ENCODE data around the gene DNM3. TPM values are rescaled to one million over a fixed set of nuclear protein-coding genes. Genes with fewer than 3 reads are reported as not detected.

The DNM3 gene
- total and polyA plus RNA-seq, 2 donors (not counting 3 experiments of a cell fraction or from before 2014, with no cell fraction given) = 1.4 to 2.5 TPM

GRCh38 chr1:172169836-172170235 is 328.5 kb downstream of the DNM3 start:
- no peaks in the 10 kb centered on the region for H3K27me3 ChIP-seq (ENCODE audit: control insufficient read depth in 2 of 2, insufficient read depth in 2 of 2, low read length in 2 of 2)
- intact Hi-C loops (cut with micrococcal nuclease) (no loop called here), dilution Hi-C loops (cut with MboI; ENCODE audit: extremely low pct_ligation_motif_present, low sequenced_read_pairs) (no loop called here)
- POLR2A ChIA-PET = no interaction called here
- no peak overlapping the region for H2AFZ ChIP-seq (ENCODE audit: low read depth, low read length)
- H4K20me1 ChIP-seq (replicated peaks; ENCODE audit: control insufficient read depth, extremely low read depth, insufficient read depth, low read length) = no peaks in the 10 kb centered on the region
- H3K4me3 ChIP-seq (replicated peaks in 1 of 3; ENCODE audit: insufficient read depth in 1 of 3, low read depth in 1 of 3, low read length in 3 of 3) = no peak overlapping the region
- H3K27ac ChIP-seq (ENCODE audit: insufficient read depth, low read depth, low read length) = no peak overlapping the region
- no peaks in the 10 kb centered on the region for H3K4me1 ChIP-seq (ENCODE audit: control insufficient read depth, extremely low read depth, insufficient read depth, low read length)
- no peaks in the 10 kb centered on the region for H3K36me3 ChIP-seq (ENCODE audit: control insufficient read depth in 2 of 2, extremely low read depth in 1 of 2, insufficient read depth in 2 of 2, low read length in 2 of 2)
- CTCF ChIA-PET = no interaction called here
- TF ChIP-seq MYC (IDR thresholded peaks at IDR 0.05; ENCODE audit: low read depth, low read length) (no peak), EZH2 (IDR thresholded peaks at IDR 0.05; ENCODE audit: borderline replicate concordance, low read depth, low read length, severe bottlenecking) (no peak), POLR2AphosphoS5 (IDR thresholded peaks at IDR 0.05; ENCODE audit: insufficient read depth, low read depth, low read length) (no peak), POLR2A (IDR thresholded peaks at IDR 0.05; ENCODE audit: low read depth, low read length) (no peak), JUN (IDR thresholded peaks at IDR 0.05; ENCODE audit: borderline replicate concordance, insufficient read depth, insufficient read length, low read depth) (no peak), MAX (IDR thresholded peaks at IDR 0.05; ENCODE audit: insufficient read depth, insufficient read length) (no peak), GATA2 (IDR thresholded peaks at IDR 0.05; ENCODE audit: insufficient read depth, insufficient read length, low read depth, low read length) (no peak), CTCF (IDR thresholded peaks at IDR 0.05; ENCODE audit: extremely low read depth in 1 of 2, insufficient read depth in 1 of 2, low read depth in 1 of 2, low read length in 2 of 2) (no peak), FOS (IDR thresholded peaks at IDR 0.05; ENCODE audit: borderline replicate concordance, insufficient read depth, low read length) (no peak)
- no peak for DNase-seq (ENCODE audit: low read depth, low spot score)
- H3K9ac ChIP-seq (replicated peaks; ENCODE audit: extremely low read depth, insufficient read depth, low read length) = no peak overlapping the region
- H3K79me2 ChIP-seq (ENCODE audit: control insufficient read depth, insufficient read depth, low read length) = no peaks in the 10 kb centered on the region
- no peak overlapping the region for H3K4me2 ChIP-seq (ENCODE audit: insufficient read depth, low read length)
- FAIRE-seq = no peak
- H3K9me3 ChIP-seq (replicated peaks; ENCODE audit: control insufficient read depth, insufficient read depth, low read length) = no peaks in the 10 kb centered on the region
- no TSS peak for BruUV-seq (replicated peaks)
- no peaks in the 10 kb centered on the region for H3K9me1 ChIP-seq (replicated peaks; ENCODE audit: control insufficient read depth, extremely low read depth, insufficient read depth, low read length)
